Measurements from ENCODE around the gene NEXN.

The NEXN gene

GRCh38 chr1:77983997-77984355 lies 95.6 kb downstream of the NEXN start:
- Histone ChIP-seq H3K4me2 (ENCODE audit: low read depth, low read length, poor library complexity, severe bottlenecking) (no peak overlapping the region), H3K79me2 (ENCODE audit: insufficient read depth, low read length) (peaks cover 78% of the 10 kb centered on the region), H2AFZ (ENCODE audit: low read depth, low read length, severe bottlenecking) (no peak overlapping the region), H3K9me3 (ENCODE audit: insufficient read depth, low read length) (no peaks in the 10 kb centered on the region), H3K36me3 (ENCODE audit: low read length) (peaks cover 11% of the 10 kb centered on the region; the same call in 1 of the 2 replicates), H3K27me3 (ENCODE audit: low read length) (no peaks in the 10 kb centered on the region), H3F3A (ENCODE audit: insufficient read depth) (no peaks in the 10 kb centered on the region), H3K9me2 (replicated peaks; ENCODE audit: insufficient read depth, low read length) (no peaks in the 10 kb centered on the region), H3K4me3 (ENCODE audit: insufficient read depth, low read length, poor library complexity, severe bottlenecking) (no peak overlapping the region), H3K9ac (ENCODE audit: low read length) (no peak overlapping the region), H3K27ac (ENCODE audit: low read depth, low read length) (no peak overlapping the region), H4K20me1 (ENCODE audit: low read depth, low read length) (peaks cover 14% of the 10 kb centered on the region; the same call in 1 of the 2 replicates)
- TF ChIP-seq CTCF (IDR thresholded peaks at IDR 0.05; ENCODE audit: insufficient read depth, low read length, poor library complexity, severe bottlenecking) = no peak
- no peak for TF ChIP-seq EZH2phosphoT487 (conservative IDR thresholded peaks at IDR 0.05; ENCODE audit: low read length)

DNA sequence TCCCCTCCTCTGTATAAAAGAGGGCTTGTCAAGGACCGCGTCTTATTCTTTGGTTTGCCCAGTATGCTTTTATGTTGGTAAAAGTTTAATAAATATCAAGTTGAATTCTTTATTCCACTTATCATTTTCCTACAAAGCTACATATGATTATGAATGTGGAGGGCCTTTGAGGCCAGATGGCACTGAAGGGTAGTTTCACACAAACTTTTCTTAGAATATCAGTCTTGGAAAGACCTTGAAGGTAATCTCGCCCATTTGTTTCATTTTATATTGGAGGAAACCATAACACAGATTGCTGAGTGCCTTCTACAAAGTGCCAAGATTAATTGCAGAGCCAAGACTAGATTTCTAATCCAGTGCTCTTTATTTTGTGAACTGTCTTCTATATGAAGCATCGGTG lies 96.2 kb downstream of the NEXN start:
- Histone ChIP-seq H3K9me2 (replicated peaks; ENCODE audit: insufficient read depth, low read length) (no peaks in the 10 kb centered on the region), H3K27ac (ENCODE audit: low read depth, low read length) (no peak overlapping the region), H3F3A (ENCODE audit: insufficient read depth) (no peaks in the 10 kb centered on the region), H3K36me3 (ENCODE audit: low read length) (peaks cover 11% of the 10 kb centered on the region; the same call in 1 of the 2 replicates), H3K79me2 (ENCODE audit: insufficient read depth, low read length) (peaks cover 82% of the 10 kb centered on the region), H2AFZ (ENCODE audit: low read depth, low read length, severe bottlenecking) (no peak overlapping the region), H4K20me1 (ENCODE audit: low read depth, low read length) (peaks cover 14% of the 10 kb centered on the region; the same call in 1 of the 2 replicates), H3K9ac (ENCODE audit: low read length) (no peak overlapping the region), H3K27me3 (ENCODE audit: low read length) (no peaks in the 10 kb centered on the region), H3K4me2 (ENCODE audit: low read depth, low read length, poor library complexity, severe bottlenecking) (no peak overlapping the region), H3K9me3 (ENCODE audit: insufficient read depth, low read length) (no peaks in the 10 kb centered on the region), H3K4me3 (ENCODE audit: insufficient read depth, low read length, poor library complexity, severe bottlenecking) (no peak overlapping the region)
- TF ChIP-seq CTCF (IDR thresholded peaks at IDR 0.05; ENCODE audit: insufficient read depth, low read length, poor library complexity, severe bottlenecking) (no peak), EZH2phosphoT487 (conservative IDR thresholded peaks at IDR 0.05; ENCODE audit: low read length) (no peak)

- Histone ChIP-seq H3K9ac (ENCODE audit: low read length) (no peak overlapping the region), H3K27ac (ENCODE audit: low read depth, low read length) (no peak overlapping the region), H4K20me1 (ENCODE audit: low read depth, low read length) (peaks cover 8% of the 10 kb centered on the region; the same call in 1 of the 2 replicates), H3K4me2 (ENCODE audit: low read depth, low read length, poor library complexity, severe bottlenecking) (no peak overlapping the region), H3K27me3 (ENCODE audit: low read length) (no peaks in the 10 kb centered on the region), H3K4me3 (ENCODE audit: insufficient read depth, low read length, poor library complexity, severe bottlenecking) (no peak overlapping the region), H3K9me2 (replicated peaks; ENCODE audit: insufficient read depth, low read length) (no peaks in the 10 kb centered on the region), H3K79me2 (ENCODE audit: insufficient read depth, low read length) (peaks cover 80% of the 10 kb centered on the region), H3K36me3 (ENCODE audit: low read length) (peaks cover 8% of the 10 kb centered on the region; the same call in 1 of the 2 replicates), H2AFZ (ENCODE audit: low read depth, low read length, severe bottlenecking) (no peak overlapping the region), H3F3A (ENCODE audit: insufficient read depth) (peaks cover 3% of the 10 kb centered on the region; the same call in 1 of the 2 replicates), H3K9me3 (ENCODE audit: insufficient read depth, low read length) (no peaks in the 10 kb centered on the region)
- TF ChIP-seq CTCF (IDR thresholded peaks at IDR 0.05; ENCODE audit: insufficient read depth, low read length, poor library complexity, severe bottlenecking) (no peak), EZH2phosphoT487 (conservative IDR thresholded peaks at IDR 0.05; ENCODE audit: low read length) (no peak)
These were observed 98.4 kb downstream of the NEXN start for GRCh38 chr1:77986810-77987209.
